ENCODE data around the gene ZNF862.

Gene ZNF862

DNA sequence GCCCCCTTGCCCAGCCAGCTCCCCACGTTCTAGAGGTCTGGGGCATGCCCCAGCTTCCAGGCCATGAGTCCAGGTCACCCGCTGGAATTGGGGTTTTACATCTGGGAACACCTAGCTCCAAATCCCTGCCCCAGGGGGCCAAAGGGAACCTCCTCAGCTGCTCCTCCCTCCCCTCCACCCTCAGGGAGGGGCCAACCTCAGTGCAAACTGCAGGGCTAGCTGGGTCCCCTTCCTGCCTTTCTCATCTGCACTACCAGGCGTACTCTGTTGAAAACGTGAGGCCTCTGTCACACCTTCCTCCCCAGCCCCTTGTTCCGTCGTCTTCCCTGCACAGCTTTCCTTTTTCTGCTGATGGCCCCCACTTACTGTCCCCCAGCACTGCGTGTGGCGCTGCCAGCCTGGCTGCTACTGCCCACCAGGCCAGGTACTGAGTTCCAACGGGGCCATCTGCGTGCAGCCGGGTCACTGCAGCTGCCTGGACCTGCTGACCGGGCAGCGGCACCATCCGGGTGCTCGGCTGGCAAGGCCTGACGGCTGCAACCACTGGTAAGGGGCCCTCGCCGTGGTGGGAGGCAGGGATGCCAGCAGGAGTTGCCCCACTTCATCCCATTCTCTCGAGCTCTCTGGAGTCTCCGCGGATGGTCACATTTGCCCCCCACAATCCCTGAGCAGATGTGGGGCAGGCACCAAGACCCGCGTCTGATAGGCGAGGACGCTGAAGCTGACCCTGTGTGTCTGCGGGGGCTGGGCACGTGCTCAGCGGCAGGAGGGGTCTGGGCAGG, 24.7 kb upstream of the ZNF862 start:
- no peak for TF ChIP-seq ESRRG (CRISPR knock-in tag; IDR thresholded peaks at IDR 0.05)
- no peak for TF ChIP-seq SNAI2 (CRISPR knock-in tag; IDR thresholded peaks at IDR 0.05)
- TF ChIP-seq, protein P1, sequence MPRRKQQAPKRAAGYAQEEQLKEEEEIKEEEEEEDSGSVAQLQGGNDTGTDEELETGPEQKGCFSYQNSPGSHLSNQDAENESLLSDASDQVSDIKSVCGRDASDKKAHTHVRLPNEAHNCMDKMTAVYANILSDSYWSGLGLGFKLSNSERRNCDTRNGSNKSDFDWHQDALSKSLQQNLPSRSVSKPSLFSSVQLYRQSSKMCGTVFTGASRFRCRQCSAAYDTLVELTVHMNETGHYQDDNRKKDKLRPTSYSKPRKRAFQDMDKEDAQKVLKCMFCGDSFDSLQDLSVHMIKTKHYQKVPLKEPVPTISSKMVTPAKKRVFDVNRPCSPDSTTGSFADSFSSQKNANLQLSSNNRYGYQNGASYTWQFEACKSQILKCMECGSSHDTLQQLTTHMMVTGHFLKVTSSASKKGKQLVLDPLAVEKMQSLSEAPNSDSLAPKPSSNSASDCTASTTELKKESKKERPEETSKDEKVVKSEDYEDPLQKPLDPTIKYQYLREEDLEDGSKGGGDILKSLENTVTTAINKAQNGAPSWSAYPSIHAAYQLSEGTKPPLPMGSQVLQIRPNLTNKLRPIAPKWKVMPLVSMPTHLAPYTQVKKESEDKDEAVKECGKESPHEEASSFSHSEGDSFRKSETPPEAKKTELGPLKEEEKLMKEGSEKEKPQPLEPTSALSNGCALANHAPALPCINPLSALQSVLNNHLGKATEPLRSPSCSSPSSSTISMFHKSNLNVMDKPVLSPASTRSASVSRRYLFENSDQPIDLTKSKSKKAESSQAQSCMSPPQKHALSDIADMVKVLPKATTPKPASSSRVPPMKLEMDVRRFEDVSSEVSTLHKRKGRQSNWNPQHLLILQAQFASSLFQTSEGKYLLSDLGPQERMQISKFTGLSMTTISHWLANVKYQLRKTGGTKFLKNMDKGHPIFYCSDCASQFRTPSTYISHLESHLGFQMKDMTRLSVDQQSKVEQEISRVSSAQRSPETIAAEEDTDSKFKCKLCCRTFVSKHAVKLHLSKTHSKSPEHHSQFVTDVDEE (CRISPR knock-in tag; IDR thresholded peaks at IDR 0.05): no peak
- TF ChIP-seq, protein P2, sequence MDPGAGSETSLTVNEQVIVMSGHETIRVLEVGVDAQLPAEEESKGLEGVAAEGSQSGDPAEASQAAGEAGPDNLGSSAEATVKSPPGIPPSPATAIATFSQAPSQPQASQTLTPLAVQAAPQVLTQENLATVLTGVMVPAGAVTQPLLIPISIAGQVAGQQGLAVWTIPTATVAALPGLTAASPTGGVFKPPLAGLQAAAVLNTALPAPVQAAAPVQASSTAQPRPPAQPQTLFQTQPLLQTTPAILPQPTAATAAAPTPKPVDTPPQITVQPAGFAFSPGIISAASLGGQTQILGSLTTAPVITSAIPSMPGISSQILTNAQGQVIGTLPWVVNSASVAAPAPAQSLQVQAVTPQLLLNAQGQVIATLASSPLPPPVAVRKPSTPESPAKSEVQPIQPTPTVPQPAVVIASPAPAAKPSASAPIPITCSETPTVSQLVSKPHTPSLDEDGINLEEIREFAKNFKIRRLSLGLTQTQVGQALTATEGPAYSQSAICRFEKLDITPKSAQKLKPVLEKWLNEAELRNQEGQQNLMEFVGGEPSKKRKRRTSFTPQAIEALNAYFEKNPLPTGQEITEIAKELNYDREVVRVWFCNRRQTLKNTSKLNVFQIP (CRISPR knock-in tag; IDR thresholded peaks at IDR 0.05; ENCODE audit: borderline replicate concordance, low read depth): no peak
- no peak for TF ChIP-seq BACH2 (CRISPR knock-in tag; IDR thresholded peaks at IDR 0.05; ENCODE audit: borderline replicate concordance)
- TF ChIP-seq ZFP30 (CRISPR knock-in tag; IDR thresholded peaks at IDR 0.05): no peak
- no peak for ATAC-seq

DNA sequence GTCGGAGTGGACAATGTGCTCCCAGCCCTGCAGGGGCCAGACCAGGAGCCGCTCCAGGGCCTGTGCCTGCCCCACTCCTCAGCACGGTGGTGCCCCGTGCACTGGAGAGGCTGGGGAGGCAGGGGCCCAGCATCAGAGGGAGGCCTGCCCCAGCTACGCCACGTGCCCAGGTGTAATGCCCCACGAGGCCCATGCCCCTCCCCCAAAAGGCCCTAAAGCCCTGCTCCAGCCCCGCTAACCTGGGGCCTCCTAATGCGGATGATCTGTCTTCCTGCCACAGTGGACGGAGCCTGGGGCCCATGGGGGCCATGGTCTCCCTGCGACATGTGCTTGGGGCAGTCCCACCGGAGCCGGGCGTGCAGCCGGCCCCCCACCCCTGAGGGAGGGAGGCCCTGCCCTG, 23.7 kb upstream of the ZNF862 start:
- no peak for TF ChIP-seq SNAI2 (CRISPR knock-in tag; IDR thresholded peaks at IDR 0.05)
- no peak for TF ChIP-seq GLIS3 (CRISPR knock-in tag; IDR thresholded peaks at IDR 0.05)
- TF ChIP-seq, protein P2 (CRISPR knock-in tag; IDR thresholded peaks at IDR 0.05; ENCODE audit: borderline replicate concordance, low read depth): no peak
- no peak for TF ChIP-seq ZNF8 (CRISPR knock-in tag; IDR thresholded peaks at IDR 0.05)
- TF ChIP-seq OSR1 (CRISPR knock-in tag; IDR thresholded peaks at IDR 0.05): no peak
- no peak for TF ChIP-seq ZNF70 (CRISPR knock-in tag; IDR thresholded peaks at IDR 0.05)
- TF ChIP-seq ISL1 (CRISPR knock-in tag; IDR thresholded peaks at IDR 0.05): no peak
- no peak for TF ChIP-seq PPARA (CRISPR knock-in tag; IDR thresholded peaks at IDR 0.05; ENCODE audit: borderline replicate concordance)
- no peak for TF ChIP-seq TCF4 (CRISPR knock-in tag; IDR thresholded peaks at IDR 0.05; ENCODE audit: borderline replicate concordance)
- TF ChIP-seq CSDC2 (CRISPR knock-in tag; IDR thresholded peaks at IDR 0.05): no peak
- no peak for TF ChIP-seq RARB (CRISPR knock-in tag; IDR thresholded peaks at IDR 0.05)
- TF ChIP-seq ZC3H10 (CRISPR knock-in tag; IDR thresholded peaks at IDR 0.05): no peak
- TF ChIP-seq BACH2 (CRISPR knock-in tag; IDR thresholded peaks at IDR 0.05; ENCODE audit: borderline replicate concordance): no peak
- TF ChIP-seq ZFP30 (CRISPR knock-in tag; IDR thresholded peaks at IDR 0.05): no peak
- TF ChIP-seq ARNTL (CRISPR knock-in tag; IDR thresholded peaks at IDR 0.05; ENCODE audit: borderline replicate concordance, low read depth): no peak
- no peak for TF ChIP-seq ZFP3 (CRISPR knock-in tag; IDR thresholded peaks at IDR 0.05)
- TF ChIP-seq TOX (CRISPR knock-in tag; IDR thresholded peaks at IDR 0.05; ENCODE audit: borderline replicate concordance): no peak
- no peak for TF ChIP-seq ESRRG (CRISPR knock-in tag; IDR thresholded peaks at IDR 0.05)
- no peak for ATAC-seq

DNA sequence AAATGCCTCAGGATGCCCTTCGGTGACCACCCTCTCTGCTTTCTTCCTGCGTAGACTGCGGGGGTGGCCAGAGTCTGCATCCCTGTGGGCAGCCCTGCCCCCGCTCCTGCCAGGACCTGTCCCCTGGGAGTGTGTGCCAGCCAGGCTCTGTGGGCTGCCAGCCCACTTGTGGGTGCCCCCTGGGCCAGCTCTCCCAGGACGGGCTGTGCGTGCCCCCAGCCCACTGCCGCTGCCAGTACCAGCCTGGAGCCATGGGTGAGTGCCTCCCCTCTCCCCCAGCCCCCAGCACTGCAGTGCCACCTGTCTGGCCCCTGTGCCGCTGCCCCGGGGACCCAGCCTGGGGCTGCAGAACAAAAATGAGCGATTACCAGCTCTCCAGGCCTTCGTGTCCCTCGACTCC, 23.1 kb upstream of the ZNF862 start:
- no peak for ATAC-seq
- no peak for TF ChIP-seq CSDC2 (CRISPR knock-in tag; IDR thresholded peaks at IDR 0.05)
- TF ChIP-seq SNAI2 (CRISPR knock-in tag; IDR thresholded peaks at IDR 0.05): no peak
- no peak for TF ChIP-seq ISL1 (CRISPR knock-in tag; IDR thresholded peaks at IDR 0.05)
- TF ChIP-seq, protein P2 (CRISPR knock-in tag; IDR thresholded peaks at IDR 0.05; ENCODE audit: borderline replicate concordance, low read depth): no peak
- TF ChIP-seq, protein P1 (CRISPR knock-in tag; IDR thresholded peaks at IDR 0.05): no peak
- no peak for TF ChIP-seq GLIS3 (CRISPR knock-in tag; IDR thresholded peaks at IDR 0.05)
- TF ChIP-seq ZFP3 (CRISPR knock-in tag; IDR thresholded peaks at IDR 0.05): no peak
- TF ChIP-seq, protein P3, sequence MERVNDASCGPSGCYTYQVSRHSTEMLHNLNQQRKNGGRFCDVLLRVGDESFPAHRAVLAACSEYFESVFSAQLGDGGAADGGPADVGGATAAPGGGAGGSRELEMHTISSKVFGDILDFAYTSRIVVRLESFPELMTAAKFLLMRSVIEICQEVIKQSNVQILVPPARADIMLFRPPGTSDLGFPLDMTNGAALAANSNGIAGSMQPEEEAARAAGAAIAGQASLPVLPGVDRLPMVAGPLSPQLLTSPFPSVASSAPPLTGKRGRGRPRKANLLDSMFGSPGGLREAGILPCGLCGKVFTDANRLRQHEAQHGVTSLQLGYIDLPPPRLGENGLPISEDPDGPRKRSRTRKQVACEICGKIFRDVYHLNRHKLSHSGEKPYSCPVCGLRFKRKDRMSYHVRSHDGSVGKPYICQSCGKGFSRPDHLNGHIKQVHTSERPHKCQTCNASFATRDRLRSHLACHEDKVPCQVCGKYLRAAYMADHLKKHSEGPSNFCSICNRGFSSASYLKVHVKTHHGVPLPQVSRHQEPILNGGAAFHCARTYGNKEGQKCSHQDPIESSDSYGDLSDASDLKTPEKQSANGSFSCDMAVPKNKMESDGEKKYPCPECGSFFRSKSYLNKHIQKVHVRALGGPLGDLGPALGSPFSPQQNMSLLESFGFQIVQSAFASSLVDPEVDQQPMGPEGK (CRISPR knock-in tag; IDR thresholded peaks at IDR 0.05; ENCODE audit: borderline replicate concordance): no peak
- no peak for TF ChIP-seq ZNF70 (CRISPR knock-in tag; IDR thresholded peaks at IDR 0.05)
- TF ChIP-seq RARB (CRISPR knock-in tag; IDR thresholded peaks at IDR 0.05): no peak
- TF ChIP-seq ZNF565 (CRISPR knock-in tag; conservative IDR thresholded peaks at IDR 0.05; ENCODE audit: low read depth): no peak

Measured in SK-N-SH treated with all-trans-retinoic acid at 6 μM for 48 hours (cell line).